ENCODE data around the gene POLR3E. TPM values are rescaled to one million over a fixed set of nuclear protein-coding genes. Genes with fewer than 3 reads are reported as not detected.

The POLR3E gene
- total and polyA plus RNA-seq, 3 experiments from 2014 or later: 14.9 to 116 (median 103) TPM

DNA sequence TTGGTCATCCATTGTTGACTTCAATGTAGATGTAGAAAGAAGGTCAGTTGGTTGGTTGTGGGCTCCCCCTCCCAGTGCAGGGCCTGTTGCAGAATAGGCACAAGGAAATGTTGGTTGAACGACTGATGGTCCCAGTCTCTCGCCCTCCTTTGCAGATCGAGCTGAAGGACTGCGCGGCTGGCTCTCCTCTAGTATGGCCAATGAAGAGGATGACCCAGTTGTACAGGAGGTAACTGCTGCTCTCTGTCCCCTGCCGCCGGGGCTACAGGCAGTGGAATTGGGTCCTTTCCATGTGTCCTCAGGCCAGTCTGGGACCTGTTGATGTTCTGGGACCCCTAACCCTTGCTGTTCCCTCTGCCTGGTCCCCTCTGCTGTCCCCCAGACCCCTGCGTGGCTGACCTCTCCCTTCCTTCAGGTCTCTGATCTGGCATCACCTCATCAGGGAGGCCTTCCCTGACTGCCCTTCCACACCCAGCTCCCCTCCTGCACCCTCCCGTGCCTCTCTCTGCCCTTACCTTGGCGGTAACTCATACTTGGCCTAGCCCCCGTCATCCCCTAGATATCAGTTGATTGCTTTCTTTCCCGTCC is 5.7 kb downstream of the POLR3E start:
- no peak overlapping the region for H3K27ac ChIP-seq (ENCODE audit: low read depth, low read length)
- no peak overlapping the region for H3K4me3 ChIP-seq (ENCODE audit: low read length)
- ChIA-PET CTCF (no interaction called here), POLR2A (no interaction called here)
- Mint-ChIP-seq H3K4me1 (peaks cover 36 to 55% (median 49%) of the 10 kb centered on the region in 3 donors), H3K27ac (peak overlapping the region in 3 of 8 donors; percentile 51 to 77 (median 67)), H3K36me3 (peaks cover 0 to 83% (median 8%) of the 10 kb centered on the region in 3 donors), H3K27me3 (peaks cover 0 to 7% of the 10 kb centered on the region in 2 donors), H3K9me3 (no peaks in the 10 kb centered on the region), H3K4me3 (no peak overlapping the region)
- H3K9me3 ChIP-seq (ENCODE audit: low read length): no peaks in the 10 kb centered on the region
- H3K27me3 ChIP-seq (ENCODE audit: insufficient read depth, low read length, poor library complexity, severe bottlenecking): no peaks in the 10 kb centered on the region
- peaks cover 44% of the 10 kb centered on the region for H3K36me3 ChIP-seq (ENCODE audit: insufficient read depth, low read length)
- peak in 1 of 5 donors; percentile 4 for DNase-seq
- peaks cover 28% of the 10 kb centered on the region for H3K4me1 ChIP-seq (ENCODE audit: insufficient read depth, low read length)

DNA sequence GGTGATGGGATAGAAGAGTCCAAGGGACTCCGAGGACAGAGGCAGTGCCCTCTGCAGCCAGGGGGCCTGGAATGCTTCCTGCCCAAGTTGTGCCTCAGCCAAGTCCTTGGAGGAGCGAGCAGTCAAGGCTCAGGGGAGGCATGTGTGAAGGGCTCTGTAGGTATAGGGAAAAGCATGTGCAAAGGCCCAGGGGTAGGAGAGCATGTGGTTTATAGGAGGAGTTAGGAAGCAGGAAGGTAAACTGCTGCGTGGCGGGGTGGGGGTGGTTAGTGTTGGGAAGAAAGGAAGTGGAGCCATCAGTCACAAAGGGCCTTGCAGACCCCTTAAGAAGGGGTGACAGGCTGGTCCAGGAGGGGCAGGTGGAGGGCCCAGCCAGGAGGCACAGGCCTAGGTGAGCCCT is 7.2 kb downstream of the POLR3E start:
- H3K4me1 Mint-ChIP-seq: peaks cover 23 to 40% (median 34%) of the 10 kb centered on the region in 3 donors
- no peak overlapping the region for H3K4me3 Mint-ChIP-seq
- Histone ChIP-seq H3K4me3 (ENCODE audit: low read length) (no peak overlapping the region), H3K27me3 (ENCODE audit: insufficient read depth, low read length, poor library complexity, severe bottlenecking) (no peaks in the 10 kb centered on the region), H3K27ac (ENCODE audit: low read depth, low read length) (no peak overlapping the region), H3K9me3 (ENCODE audit: low read length) (no peaks in the 10 kb centered on the region), H3K36me3 (ENCODE audit: insufficient read depth, low read length) (peaks cover 60% of the 10 kb centered on the region), H3K4me1 (ENCODE audit: insufficient read depth, low read length) (peaks cover 16% of the 10 kb centered on the region)
- H3K36me3 Mint-ChIP-seq: peaks cover 0 to 86% (median 8%) of the 10 kb centered on the region in 3 donors
- ChIA-PET POLR2A (no interaction called here), CTCF (interaction anchor here (1.5 kb wide), 1 partner anchor 17 kb away, joined by 3 read pairs; no protein-coding TSS in a partner anchor)
- peak overlapping the region in 2 of 8 donors; percentile 63 to 87 for H3K27ac Mint-ChIP-seq
- peak in 1 of 5 donors; percentile 5 for DNase-seq
- no peaks in the 10 kb centered on the region for H3K9me3 Mint-ChIP-seq
- no peaks in the 10 kb centered on the region for H3K27me3 Mint-ChIP-seq

DNA sequence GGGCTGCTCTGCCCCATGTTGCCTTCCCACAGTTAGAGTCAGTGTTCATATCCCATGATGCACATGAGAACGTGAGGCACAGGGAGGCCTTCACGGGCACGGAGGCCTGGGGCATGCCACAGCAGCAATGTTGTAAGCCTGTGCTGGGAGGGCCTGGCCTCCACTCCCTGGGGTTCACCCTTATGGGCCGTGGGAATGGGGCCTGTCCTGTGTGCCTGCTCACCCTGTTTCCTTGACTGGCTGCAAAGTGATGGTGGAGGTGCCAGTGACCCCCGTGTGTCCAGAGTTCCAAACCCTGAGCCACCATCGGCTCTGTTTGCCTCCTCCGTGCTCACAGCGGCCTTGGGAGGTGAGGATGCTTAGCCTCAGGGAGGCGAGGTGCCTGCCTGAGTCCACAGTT is 9.6 kb downstream of the POLR3E start:
- peaks cover 65% of the 10 kb centered on the region for H3K36me3 ChIP-seq (ENCODE audit: insufficient read depth, low read length)
- Mint-ChIP-seq H3K36me3 (peaks cover 0 to 91% (median 12%) of the 10 kb centered on the region in 3 donors), H3K4me1 (peaks cover 8 to 20% (median 15%) of the 10 kb centered on the region in 3 donors), H3K9me3 (no peaks in the 10 kb centered on the region), H3K27me3 (no peaks in the 10 kb centered on the region), H3K27ac (no peak overlapping the region), H3K4me3 (no peak overlapping the region)
- H3K27me3 ChIP-seq (ENCODE audit: insufficient read depth, low read length, poor library complexity, severe bottlenecking): no peaks in the 10 kb centered on the region
- H3K9me3 ChIP-seq (ENCODE audit: low read length): no peaks in the 10 kb centered on the region
- DNase-seq: peak in 1 of 5 donors; percentile 0
- H3K4me3 ChIP-seq (ENCODE audit: low read length): no peak overlapping the region
- ChIA-PET POLR2A (interaction anchor here (0.6 kb wide), 1 partner anchor 10 kb away, joined by 3 read pairs; no protein-coding TSS in a partner anchor), CTCF (no interaction called here)
- no peak overlapping the region for H3K27ac ChIP-seq (ENCODE audit: low read depth, low read length)
- H3K4me1 ChIP-seq (ENCODE audit: insufficient read depth, low read length): no peaks in the 10 kb centered on the region

DNA sequence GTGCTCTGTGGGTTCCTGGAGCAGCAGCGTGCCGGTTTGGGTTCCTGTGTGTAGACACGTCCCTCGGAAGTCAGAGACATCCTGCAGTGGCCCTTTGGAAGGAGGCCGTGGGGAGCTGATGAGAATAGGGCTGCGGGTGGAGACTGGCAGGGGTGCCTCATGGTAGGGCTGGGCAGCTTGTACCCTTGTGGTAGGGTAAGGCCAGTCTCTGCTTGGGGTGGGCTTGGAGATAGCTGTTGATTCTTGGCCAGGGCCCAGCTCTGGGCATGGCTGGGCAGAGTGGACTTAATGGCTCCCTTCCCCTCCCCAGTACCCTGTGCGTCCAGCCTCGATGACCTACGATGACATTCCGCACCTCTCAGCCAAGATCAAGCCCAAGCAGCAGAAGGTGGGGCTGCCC is 10.6 kb downstream of the POLR3E start:
- ChIA-PET CTCF (interaction anchor here (0.8 to 1.2 kb wide), 3 partner anchors 11 to 13 kb away, joined by 3 to 4 read pairs (median 4); partner anchors contain the start of gene POLR3E), POLR2A (interaction anchor here (0.5 kb wide), 1 partner anchor 14 kb away, joined by 3 read pairs; no protein-coding TSS in a partner anchor)
- Histone ChIP-seq H3K4me1 (ENCODE audit: insufficient read depth, low read length) (no peaks in the 10 kb centered on the region), H3K4me3 (ENCODE audit: low read length) (no peak overlapping the region), H3K9me3 (ENCODE audit: low read length) (no peaks in the 10 kb centered on the region), H3K27ac (ENCODE audit: low read depth, low read length) (no peak overlapping the region), H3K27me3 (ENCODE audit: insufficient read depth, low read length, poor library complexity, severe bottlenecking) (no peaks in the 10 kb centered on the region), H3K36me3 (ENCODE audit: insufficient read depth, low read length) (peaks cover 67% of the 10 kb centered on the region)
- no peak overlapping the region for H3K27ac Mint-ChIP-seq
- peaks cover 4 to 10% (median 5%) of the 10 kb centered on the region in 3 donors for H3K4me1 Mint-ChIP-seq
- H3K4me3 Mint-ChIP-seq: no peak overlapping the region
- no peaks in the 10 kb centered on the region for H3K9me3 Mint-ChIP-seq
- peaks cover 0 to 90% (median 16%) of the 10 kb centered on the region in 3 donors for H3K36me3 Mint-ChIP-seq
- no peak for DNase-seq
- H3K27me3 Mint-ChIP-seq: no peaks in the 10 kb centered on the region

DNA sequence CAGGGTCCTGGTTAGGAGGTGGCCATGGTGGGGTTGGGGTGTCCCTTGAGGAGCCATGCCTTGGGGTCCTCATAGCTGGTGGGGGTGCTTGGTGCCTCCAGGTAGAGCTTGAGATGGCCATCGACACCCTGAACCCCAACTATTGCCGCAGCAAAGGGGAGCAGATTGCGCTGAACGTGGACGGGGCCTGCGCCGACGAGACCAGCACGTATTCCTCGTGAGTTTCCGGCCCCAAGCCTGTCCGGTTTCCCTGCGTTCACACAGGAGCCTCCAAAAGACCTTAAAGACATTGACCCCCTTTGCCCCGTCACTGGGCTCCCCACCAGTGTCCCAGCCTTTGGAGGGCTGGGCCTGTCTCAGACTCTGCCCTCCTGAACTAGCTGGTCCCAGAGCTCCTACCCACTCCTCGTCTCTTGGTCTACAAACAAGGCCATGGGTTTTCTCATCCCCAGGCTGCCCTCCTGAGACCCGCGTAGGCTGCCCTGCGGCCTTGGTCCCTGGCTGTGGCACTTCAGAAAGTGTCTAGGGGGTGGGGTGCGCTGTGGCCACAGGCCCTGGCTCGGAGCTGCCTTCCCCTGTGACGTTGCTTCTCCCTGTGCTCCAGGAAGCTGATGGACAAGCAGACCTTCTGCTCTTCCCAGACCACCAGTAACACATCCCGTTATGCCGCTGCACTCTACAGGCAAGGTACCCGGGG is 11.8 kb downstream of the POLR3E start:
- Mint-ChIP-seq H3K4me3 (no peak overlapping the region), H3K27me3 (no peaks in the 10 kb centered on the region), H3K36me3 (peaks cover 0 to 92% (median 17%) of the 10 kb centered on the region in 3 donors), H3K27ac (peak overlapping the region in 3 of 8 donors; percentile 29 to 75 (median 46)), H3K4me1 (peaks cover 0 to 4% (median 0%) of the 10 kb centered on the region in 3 donors), H3K9me3 (no peaks in the 10 kb centered on the region)
- Histone ChIP-seq H3K9me3 (ENCODE audit: low read length) (no peaks in the 10 kb centered on the region), H3K27me3 (ENCODE audit: insufficient read depth, low read length, poor library complexity, severe bottlenecking) (no peaks in the 10 kb centered on the region), H3K27ac (ENCODE audit: low read depth, low read length) (no peak overlapping the region), H3K4me1 (ENCODE audit: insufficient read depth, low read length) (no peaks in the 10 kb centered on the region), H3K36me3 (ENCODE audit: insufficient read depth, low read length) (peaks cover 76% of the 10 kb centered on the region), H3K4me3 (ENCODE audit: low read length) (no peak overlapping the region)
- no peak for DNase-seq
- POLR2A ChIA-PET: no interaction called here
- CTCF ChIA-PET: interaction anchor here (1.2 kb wide), 1 partner anchor 9 kb away, joined by 3 read pairs; no protein-coding TSS in a partner anchor

DNA sequence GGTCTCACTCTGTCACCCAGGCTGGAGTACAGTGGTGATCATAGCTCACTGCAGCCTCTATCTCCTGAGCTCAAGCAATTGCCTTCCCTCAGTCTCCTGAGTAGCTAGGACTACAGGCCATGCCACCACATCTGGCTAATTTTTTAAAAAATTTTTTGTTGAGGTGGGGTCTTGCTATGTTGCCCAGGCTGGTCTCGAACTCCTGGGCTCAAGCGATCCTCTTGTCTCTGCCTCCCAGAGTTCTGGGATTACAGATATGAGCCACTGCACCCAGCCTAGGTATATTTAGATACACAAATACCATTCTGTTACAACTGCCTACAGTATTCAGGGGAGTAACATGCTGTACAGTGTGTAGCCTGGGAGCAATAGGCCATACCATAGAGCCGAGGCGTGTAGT is 14.3 kb downstream of the POLR3E start:
- Mint-ChIP-seq H3K4me1 (no peaks in the 10 kb centered on the region), H3K27me3 (no peaks in the 10 kb centered on the region), H3K4me3 (no peak overlapping the region), H3K9me3 (no peaks in the 10 kb centered on the region), H3K36me3 (peaks cover 0 to 90% (median 20%) of the 10 kb centered on the region in 3 donors), H3K27ac (peak overlapping the region in 1 of 8 donors; percentile 63)
- Histone ChIP-seq H3K4me3 (ENCODE audit: low read length) (no peak overlapping the region), H3K27me3 (ENCODE audit: insufficient read depth, low read length, poor library complexity, severe bottlenecking) (no peaks in the 10 kb centered on the region), H3K36me3 (ENCODE audit: insufficient read depth, low read length) (peaks cover 75% of the 10 kb centered on the region), H3K27ac (ENCODE audit: low read depth, low read length) (no peak overlapping the region), H3K4me1 (ENCODE audit: insufficient read depth, low read length) (no peaks in the 10 kb centered on the region), H3K9me3 (ENCODE audit: low read length) (no peaks in the 10 kb centered on the region)
- POLR2A ChIA-PET: no interaction called here
- DNase-seq: no peak
- CTCF ChIA-PET: interaction anchor here (0.6 to 1.5 kb wide), 2 partner anchors 11 to 753 kb away, joined by 3 to 6 read pairs; no protein-coding TSS in a partner anchor

DNA sequence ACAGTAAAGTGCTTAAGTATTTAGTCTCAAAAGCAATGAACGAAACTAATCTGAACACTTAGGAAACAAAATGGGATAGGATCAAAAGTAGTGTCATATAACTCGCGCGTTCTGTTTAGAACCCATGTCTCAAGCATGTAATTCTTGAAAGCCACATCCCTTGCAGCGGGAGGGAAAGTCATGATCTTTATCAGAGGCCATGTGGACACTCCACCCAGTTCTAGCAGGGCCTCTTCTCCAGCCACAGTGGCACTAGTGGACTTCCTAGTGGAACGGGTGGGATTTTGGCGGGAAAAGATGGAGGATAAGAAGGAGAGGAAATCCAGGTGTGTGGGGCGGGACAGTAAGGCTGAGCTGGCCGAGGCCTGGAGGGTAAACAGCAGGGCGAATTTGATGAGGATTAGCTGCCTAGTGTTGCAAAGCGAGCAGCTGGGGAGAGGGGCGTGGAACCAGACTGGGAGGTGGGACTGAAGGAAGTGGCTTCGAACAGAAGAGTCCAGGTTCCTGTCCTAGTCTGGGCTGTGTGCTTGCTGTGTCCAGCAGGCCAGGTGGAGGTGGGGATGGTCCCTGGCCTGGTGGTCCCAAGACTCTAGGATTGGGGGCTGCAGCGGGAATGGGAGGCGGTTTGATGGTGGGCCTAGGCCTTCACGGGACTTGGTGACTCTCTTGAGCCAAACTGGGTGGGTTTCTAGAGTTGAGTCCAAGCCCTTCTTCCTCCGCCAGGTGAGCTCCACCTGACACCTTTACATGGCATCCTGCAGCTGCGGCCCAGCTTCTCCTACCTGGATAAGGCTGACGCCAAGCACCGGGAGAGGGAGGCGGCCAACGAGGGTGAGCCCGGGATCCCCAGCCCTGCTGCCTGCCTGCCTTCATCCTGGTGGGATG is 15.9 kb downstream of the POLR3E start:
- Histone ChIP-seq H3K9me3 (ENCODE audit: low read length) (no peaks in the 10 kb centered on the region), H3K27me3 (ENCODE audit: insufficient read depth, low read length, poor library complexity, severe bottlenecking) (no peaks in the 10 kb centered on the region), H3K4me3 (ENCODE audit: low read length) (no peak overlapping the region), H3K36me3 (ENCODE audit: insufficient read depth, low read length) (peaks cover 69% of the 10 kb centered on the region), H3K27ac (ENCODE audit: low read depth, low read length) (no peak overlapping the region), H3K4me1 (ENCODE audit: insufficient read depth, low read length) (no peaks in the 10 kb centered on the region)
- ChIA-PET POLR2A (no interaction called here), CTCF (interaction anchor here (1.2 kb wide), 1 partner anchor 13 kb away, joined by 3 read pairs; no protein-coding TSS in a partner anchor)
- peak overlapping the region in 1 of 7 donors; percentile 26 for H3K4me3 Mint-ChIP-seq
- H3K36me3 Mint-ChIP-seq: peaks cover 0 to 86% (median 23%) of the 10 kb centered on the region in 3 donors
- H3K27me3 Mint-ChIP-seq: no peaks in the 10 kb centered on the region
- DNase-seq: no peak
- H3K4me1 Mint-ChIP-seq: no peaks in the 10 kb centered on the region
- peak overlapping the region in 6 of 8 donors; percentile 25 to 76 (median 37) for H3K27ac Mint-ChIP-seq
- H3K9me3 Mint-ChIP-seq: no peaks in the 10 kb centered on the region
